DOHH2 (cell line): ENCODE results near the gene PLK3.

Experiments
- H3F3A ChIP-seq: fragments of 200-600 bp; sonication (generic), shearing (Covaris generic); 2 replicates; pipeline ENCODE4 v1.6.0; 2016; ENCODE audit warnings: antibody characterized with exemption, mild to moderate bottlenecking; ENCODE audit not compliant: control insufficient read depth, insufficient read depth
- H3K27ac ChIP-seq: fragments of 200-600 bp; sonication (generic); 2 replicates; pipeline ENCODE4 v1.5.1; 2014; ENCODE audit warnings: low read depth, mild to moderate bottlenecking, low read length, moderate library complexity
- H3K27me3 ChIP-seq: fragments of 200-600 bp; sonication (generic); 2 replicates; pipeline ENCODE4 v1.6.1; 2014; ENCODE audit warnings: mild to moderate bottlenecking, low read length, mixed read lengths; ENCODE audit not compliant: control insufficient read depth
- H3K36me3 ChIP-seq: fragments of 200-600 bp; sonication (generic); 2 replicates; pipeline ENCODE4 v1.6.1; 2014; ENCODE audit warnings: mild to moderate bottlenecking, low read length, moderate library complexity, mixed read lengths; ENCODE audit not compliant: control insufficient read depth
- H3K4me1 ChIP-seq: fragments of 200-600 bp; sonication (generic); 2 replicates; pipeline ENCODE4 v1.6.1; 2014; ENCODE audit warnings: mild to moderate bottlenecking, low read length, mixed read lengths; ENCODE audit not compliant: control insufficient read depth
- H3K4me2 ChIP-seq: fragments of 200-600 bp; sonication (generic); 2 replicates; pipeline ENCODE4 v1.6.0; 2014; ENCODE audit warnings: mild to moderate bottlenecking, low read length, moderate library complexity
- H3K4me3 ChIP-seq: fragments of 200-600 bp; sonication (generic); 2 replicates; pipeline ENCODE4 v1.5.1; 2014; ENCODE audit warnings: mild to moderate bottlenecking, low read length, mixed read lengths
- H3K79me2 ChIP-seq: fragments of 200-600 bp; sonication (generic); 2 replicates; pipeline ENCODE4 v1.6.1; 2014; ENCODE audit warnings: mild to moderate bottlenecking, low read length, mixed read lengths; ENCODE audit not compliant: control insufficient read depth
- H3K9me2 ChIP-seq: fragments of 200-600 bp; sonication (generic); replicated peaks from 2 replicates; pipeline ENCODE4 v1.6.1; 2014; ENCODE audit warnings: mild to moderate bottlenecking, low read length, mixed read lengths; ENCODE audit not compliant: control insufficient read depth
- H3K9me3 ChIP-seq: fragments of 200-600 bp; sonication (generic); 2 replicates; pipeline ENCODE4 v1.6.1; 2014; ENCODE audit warnings: antibody characterized with exemption, low read length, mixed read lengths; ENCODE audit not compliant: control insufficient read depth, insufficient read depth
- H4K20me1 ChIP-seq: fragments of 200-600 bp; sonication (generic); 2 replicates; pipeline ENCODE4 v1.6.0; 2014; ENCODE audit warnings: low read depth, mild to moderate bottlenecking, antibody characterized with exemption, low read length, moderate library complexity; ENCODE audit not compliant: control insufficient read depth, insufficient read depth
- CTCF ChIP-seq: fragments of 200-600 bp; sonication (generic); IDR thresholded peaks from one replicate; pipeline ENCODE4 v1.5.1; 2014; ENCODE audit warnings: antibody characterized with exemption, mild to moderate bottlenecking, low read depth, low read length; ENCODE audit not compliant: poor library complexity, severe bottlenecking
- EZH2phosphoT487 ChIP-seq: fragments of 200-600 bp; sonication (generic); IDR thresholded peaks from 2 replicates; pipeline ENCODE4 v1.6.1; 2017; ENCODE audit warnings: borderline replicate concordance, mild to moderate bottlenecking, antibody characterized with exemption, low read length, moderate library complexity, mixed read lengths

Gene PLK3

GRCh38 chr1:44786138-44786840 lies 13.9 kb upstream of the PLK3 start:
- peak overlapping the region; percentile 13; the same call in 1 of the 2 replicates for H3K27ac ChIP-seq
- peaks cover 42% of the 10 kb centered on the region for H3K4me1 ChIP-seq
- peak; percentile 98 for TF ChIP-seq CTCF
- TF ChIP-seq EZH2phosphoT487 = no peak
- no peaks in the 10 kb centered on the region for H3K79me2 ChIP-seq
- no peaks in the 10 kb centered on the region for H3K9me3 ChIP-seq
- no peaks in the 10 kb centered on the region for H3K27me3 ChIP-seq
- peaks cover 52% of the 10 kb centered on the region for H3F3A ChIP-seq
- peak overlapping the region; percentile 74 for H3K4me2 ChIP-seq
- no peaks in the 10 kb centered on the region for H3K9me2 ChIP-seq
- H3K36me3 ChIP-seq = peaks cover 10% of the 10 kb centered on the region
- peak overlapping the region; percentile 68 for H3K4me3 ChIP-seq
- H4K20me1 ChIP-seq = no peaks in the 10 kb centered on the region

GRCh38 chr1:44786841-44787426 lies 13.2 kb upstream of the PLK3 start:
- Histone ChIP-seq H3K36me3 (peaks cover 3% of the 10 kb centered on the region), H3K27me3 (no peaks in the 10 kb centered on the region), H3K9me2 (no peaks in the 10 kb centered on the region), H3K79me2 (no peaks in the 10 kb centered on the region), H3F3A (peaks cover 46% of the 10 kb centered on the region), H3K4me3 (no peak overlapping the region; the same call in 1 of the 2 replicates), H3K4me1 (peaks cover 39% of the 10 kb centered on the region), H3K9me3 (no peaks in the 10 kb centered on the region), H4K20me1 (no peaks in the 10 kb centered on the region), H3K4me2 (peak overlapping the region; percentile 74), H3K27ac (peak overlapping the region; percentile 13; the same call in 1 of the 2 replicates)
- TF ChIP-seq EZH2phosphoT487 (no peak), CTCF (no peak)

GRCh38 chr1:44787506-44787905 lies 12.7 kb upstream of the PLK3 start:
- H3K27ac ChIP-seq = no peak overlapping the region
- no peak overlapping the region for H3K4me3 ChIP-seq
- peaks cover 41% of the 10 kb centered on the region for H3F3A ChIP-seq
- H4K20me1 ChIP-seq = no peaks in the 10 kb centered on the region
- no peak overlapping the region for H3K4me2 ChIP-seq
- no peaks in the 10 kb centered on the region for H3K9me2 ChIP-seq
- no peaks in the 10 kb centered on the region for H3K36me3 ChIP-seq
- H3K4me1 ChIP-seq = peaks cover 39% of the 10 kb centered on the region
- H3K9me3 ChIP-seq = no peaks in the 10 kb centered on the region
- H3K79me2 ChIP-seq = no peaks in the 10 kb centered on the region
- H3K27me3 ChIP-seq = no peaks in the 10 kb centered on the region
- TF ChIP-seq EZH2phosphoT487 = no peak

- TF ChIP-seq EZH2phosphoT487 (no peak), CTCF (no peak)
- H4K20me1 ChIP-seq = no peaks in the 10 kb centered on the region
- H3K4me3 ChIP-seq = no peak within 1 kb of the TSS
- no peak within 1 kb of the TSS for H3K4me2 ChIP-seq
- H3K4me1 ChIP-seq = peaks cover 33% of the 10 kb centered on the region
- H3K9me2 ChIP-seq = no peaks in the 10 kb centered on the region
- peaks cover 35% of the 10 kb centered on the region for H3F3A ChIP-seq
- H3K79me2 ChIP-seq = no peaks in the 10 kb centered on the region
- no peaks in the 10 kb centered on the region for H3K9me3 ChIP-seq
- no peaks in the 10 kb centered on the region for H3K36me3 ChIP-seq
- no peaks in the 10 kb centered on the region for H3K27me3 ChIP-seq
- H3K27ac ChIP-seq = no peak within 1 kb of the TSS
Observed at GRCh38 chr1:44788120-44788860, 11.9 kb upstream of the PLK3 start, which contains the start of gene BEST4. Gene BEST4, minus strand, starts transcription at chr1:44788170. Its CDS starts 465 bp downstream, at chr1:44787705.
